HUES64 (cell line): ENCODE measurements around the gene RAB11FIP5.

Experiments
- H3K27ac ChIP-seq: 2 replicates; pipeline ENCODE4 v1.7.0; 2013; ENCODE audit warnings: low read depth, low read length, inconsistent platforms
- H3K27me3 ChIP-seq: 2 replicates; pipeline ENCODE4 v1.6.1; 2013; ENCODE audit warnings: mild to moderate bottlenecking, low read length; ENCODE audit not compliant: insufficient read depth
- H3K36me3 ChIP-seq: 2 replicates; pipeline ENCODE4 v1.6.1; 2013; ENCODE audit warnings: mild to moderate bottlenecking, low read length; ENCODE audit not compliant: insufficient read depth
- H3K4me1 ChIP-seq: 2 replicates; pipeline ENCODE4 v1.6.1; 2013; ENCODE audit warnings: mild to moderate bottlenecking, low read length, moderate library complexity; ENCODE audit not compliant: insufficient read depth
- H3K4me3 ChIP-seq: 2 replicates; pipeline ENCODE4 v1.5.1; 2013; ENCODE audit warnings: mild to moderate bottlenecking, low read length, moderate library complexity
- H3K9ac ChIP-seq: 2 replicates; pipeline ENCODE4 v1.6.1; 2013; ENCODE audit warnings: mild to moderate bottlenecking, low read depth, low read length
- H3K9me3 ChIP-seq: 2 replicates; pipeline ENCODE4 v1.6.1; 2013; ENCODE audit warnings: low read depth, low read length; ENCODE audit not compliant: insufficient read depth
- WGBS: fragments of 150-250, 120-280 bp; methylation state at CpG from one replicate; pipeline ENCODE4 v1.1.7; 2013; ENCODE audit warnings: missing lambda C conversion rate; 5-methylcytosine and 5-hydroxymethylcytosine counted together

Gene RAB11FIP5

GRCh38 chr2:73082523-73083410 lies 30.0 kb downstream of the RAB11FIP5 start:
- H3K27ac ChIP-seq: no peak overlapping the region
- WGBS: 90% methylated on average over 13 of the region's 13 CpGs
- no peaks in the 10 kb centered on the region for H3K27me3 ChIP-seq
- peaks cover 4% of the 10 kb centered on the region; the same call in 1 of the 2 replicates for H3K4me1 ChIP-seq
- peaks cover 5% of the 10 kb centered on the region; the same call in 1 of the 2 replicates for H3K36me3 ChIP-seq
- no peak overlapping the region for H3K4me3 ChIP-seq
- no peak overlapping the region for H3K9ac ChIP-seq
- H3K9me3 ChIP-seq: no peaks in the 10 kb centered on the region

GRCh38 chr2:73081181-73081671 lies 31.5 kb downstream of the RAB11FIP5 start:
- Histone ChIP-seq H3K9me3 (no peaks in the 10 kb centered on the region), H3K4me3 (no peak overlapping the region), H3K36me3 (no peaks in the 10 kb centered on the region), H3K27me3 (no peaks in the 10 kb centered on the region), H3K9ac (no peak overlapping the region), H3K4me1 (peaks cover 4% of the 10 kb centered on the region; the same call in 1 of the 2 replicates), H3K27ac (no peak overlapping the region)
- WGBS: 46% methylated on average over 16 of the region's 16 CpGs

- Histone ChIP-seq H3K27me3 (no peaks in the 10 kb centered on the region), H3K9me3 (no peaks in the 10 kb centered on the region), H3K36me3 (no peaks in the 10 kb centered on the region), H3K9ac (no peak overlapping the region), H3K27ac (no peak overlapping the region), H3K4me1 (peaks cover 4% of the 10 kb centered on the region; the same call in 1 of the 2 replicates), H3K4me3 (no peak overlapping the region)
- WGBS: 85% methylated on average over 31 of the region's 31 CpGs
Measured at GRCh38 chr2:73080321-73081131, 32.2 kb downstream of the RAB11FIP5 start.

- Histone ChIP-seq H3K27me3 (no peaks in the 10 kb centered on the region), H3K9ac (no peak overlapping the region), H3K36me3 (no peaks in the 10 kb centered on the region), H3K9me3 (no peaks in the 10 kb centered on the region), H3K4me1 (peaks cover 4% of the 10 kb centered on the region; the same call in 1 of the 2 replicates), H3K27ac (no peak overlapping the region), H3K4me3 (no peak overlapping the region)
- WGBS: 92% methylated on average over 9 of the region's 9 CpGs
Measured at GRCh38 chr2:73079636-73080035, 33.1 kb downstream of the RAB11FIP5 start.

- Histone ChIP-seq H3K4me1 (peaks cover 4% of the 10 kb centered on the region; the same call in 1 of the 2 replicates), H3K4me3 (no peak overlapping the region), H3K27ac (no peak overlapping the region), H3K9me3 (no peaks in the 10 kb centered on the region), H3K27me3 (no peaks in the 10 kb centered on the region), H3K36me3 (no peaks in the 10 kb centered on the region), H3K9ac (no peak overlapping the region)
- WGBS: 89% methylated on average over 13 of the region's 13 CpGs
Measured at GRCh38 chr2:73078457-73079411, 34.0 kb downstream of the RAB11FIP5 start.

GRCh38 chr2:73077424-73077795 lies 35.3 kb downstream of the RAB11FIP5 start:
- Histone ChIP-seq H3K27ac (no peak overlapping the region), H3K4me3 (no peak overlapping the region), H3K9me3 (no peaks in the 10 kb centered on the region), H3K27me3 (no peaks in the 10 kb centered on the region), H3K4me1 (peaks cover 4% of the 10 kb centered on the region; the same call in 1 of the 2 replicates), H3K9ac (no peak overlapping the region), H3K36me3 (no peaks in the 10 kb centered on the region)
- WGBS: 82% methylated on average over 1 of the region's 1 CpG

- H3K4me3 ChIP-seq: no peak overlapping the region
- 88% methylated on average over 8 of the region's 8 CpGs for WGBS
- H3K9me3 ChIP-seq: no peaks in the 10 kb centered on the region
- no peaks in the 10 kb centered on the region for H3K36me3 ChIP-seq
- H3K27ac ChIP-seq: no peak overlapping the region
- no peak overlapping the region for H3K9ac ChIP-seq
- no peaks in the 10 kb centered on the region for H3K27me3 ChIP-seq
- peaks cover 7% of the 10 kb centered on the region; the same call in 1 of the 2 replicates for H3K4me1 ChIP-seq
Measured at GRCh38 chr2:73076701-73077423, 35.9 kb downstream of the RAB11FIP5 start.

GRCh38 chr2:73075477-73076373 lies 37.0 kb downstream of the RAB11FIP5 start:
- Histone ChIP-seq H3K9ac (no peak overlapping the region), H3K9me3 (no peaks in the 10 kb centered on the region), H3K4me3 (no peak overlapping the region), H3K27ac (no peak overlapping the region), H3K36me3 (no peaks in the 10 kb centered on the region), H3K4me1 (peaks cover 3% of the 10 kb centered on the region; the same call in 1 of the 2 replicates), H3K27me3 (no peaks in the 10 kb centered on the region)
- WGBS: 94% methylated on average over 23 of the region's 23 CpGs
